GM23338 (cell line): ENCODE data around the gene PCDHGA11. TPM values are rescaled to one million over a fixed set of nuclear protein-coding genes. Genes with fewer than 3 reads are reported as not detected.

Experiments
- ATAC-seq: fragments of 200-7000 bp; cut with Tn5 transposase; 3 replicates; pipeline ENCODE4 v1.9.1; 2020
- DNase-seq: peaks from one replicate; pipeline ENCODE4 v3.0.0-alpha.2; 2015; ENCODE audit warnings: low spot score
- H2AFZ ChIP-seq: fragments of 200-600 bp; sonication (generic); 2 replicates; pipeline ENCODE4 v1.8.0; 2016; ENCODE audit warnings: antibody characterized with exemption, mild to moderate bottlenecking, moderate library complexity
- H3F3A ChIP-seq: fragments of 200-600 bp; sonication (generic); replicated peaks from 2 replicates; pipeline ENCODE4 v1.8.0; 2017; ENCODE audit warnings: antibody characterized with exemption, mixed run types, low read depth
- H3K27ac ChIP-seq: fragments of 200-600 bp; sonication (generic); 2 replicates; pipeline ENCODE4 v1.6.1; 2016; ENCODE audit warnings: low read depth
- H3K27me3 ChIP-seq: fragments of 200-600 bp; sonication (generic); 2 replicates; pipeline ENCODE4 v1.8.0; 2016; ENCODE audit warnings: mild to moderate bottlenecking, mixed run types, moderate library complexity; ENCODE audit not compliant: insufficient read depth
- H3K36me3 ChIP-seq: fragments of 200-600 bp; sonication (generic); 2 replicates; pipeline ENCODE4 v1.8.0; 2016; ENCODE audit warnings: mild to moderate bottlenecking; ENCODE audit not compliant: insufficient read depth
- H3K4me1 ChIP-seq: fragments of 200-600 bp; sonication (generic); 2 replicates; pipeline ENCODE4 v1.8.0; 2016; ENCODE audit warnings: mild to moderate bottlenecking, moderate library complexity; ENCODE audit not compliant: insufficient read depth
- H3K4me2 ChIP-seq: fragments of 200-600 bp; sonication (generic); 2 replicates; pipeline ENCODE4 v1.7.1; 2017; ENCODE audit warnings: mixed run types
- H3K4me3 ChIP-seq: fragments of 200-600 bp; sonication (generic); 2 replicates; pipeline ENCODE4 v1.6.1; 2016; ENCODE audit warnings: mixed run types
- H3K79me2 ChIP-seq: fragments of 200-600 bp; sonication (generic); replicated peaks from 2 replicates; pipeline ENCODE4 v1.8.0; 2017; ENCODE audit warnings: mild to moderate bottlenecking; ENCODE audit not compliant: insufficient read depth
- H3K9me2 ChIP-seq: fragments of 200-600 bp; sonication (generic); 2 replicates; pipeline ENCODE4 v1.8.0; 2017; ENCODE audit not compliant: insufficient read depth
- H4K20me1 ChIP-seq: fragments of 200-600 bp; sonication (generic); replicated peaks from 2 replicates; pipeline ENCODE4 v1.8.0; 2017; ENCODE audit warnings: mild to moderate bottlenecking; ENCODE audit not compliant: insufficient read depth
- H3K27ac Mint-ChIP-seq: 2 replicates; pipeline ENCODE4 v1.8.0; 2020; ENCODE audit warnings: inconsistent platforms, mild to moderate bottlenecking, moderate library complexity, mixed read lengths
- H3K27me3 Mint-ChIP-seq: 3 replicates; pipeline ENCODE4 v1.8.0; 2022; ENCODE audit warnings: low read depth, mild to moderate bottlenecking, moderate library complexity, mixed read lengths, inconsistent platforms; ENCODE audit not compliant: insufficient read depth, poor library complexity
- H3K36me3 Mint-ChIP-seq: 3 replicates; pipeline ENCODE4 v1.8.0; 2021; ENCODE audit warnings: low read depth, mild to moderate bottlenecking, inconsistent platforms, moderate library complexity, mixed read lengths
- H3K4me1 Mint-ChIP-seq: 3 replicates; pipeline ENCODE4 v1.8.0; 2020; ENCODE audit warnings: mild to moderate bottlenecking, inconsistent platforms, mixed read lengths
- H3K4me3 Mint-ChIP-seq: 3 replicates; pipeline ENCODE4 v1.8.0; 2021; ENCODE audit warnings: moderate library complexity, mild to moderate bottlenecking, inconsistent platforms, mixed read lengths
- H3K9me3 Mint-ChIP-seq: 3 replicates; pipeline ENCODE4 v1.8.0; 2020; ENCODE audit warnings: moderate library complexity, mild to moderate bottlenecking, inconsistent platforms, mixed read lengths
- CREB1 ChIP-seq: fragments of 250-450 bp; sonication (Bioruptor Pico); IDR thresholded peaks from 2 replicates; pipeline ENCODE4 v1.5.0; 2020; ENCODE audit warnings: low read depth, mild to moderate bottlenecking, moderate library complexity
- EZH2 ChIP-seq: fragments of 200-600 bp; sonication (generic); IDR thresholded peaks from one replicate; pipeline ENCODE4 v1.8.0; 2017; ENCODE audit warnings: antibody characterized with exemption, mild to moderate bottlenecking, low read depth; ENCODE audit not compliant: unreplicated experiment
- EZH2phosphoT487 ChIP-seq: fragments of 200-600 bp; sonication (generic); IDR thresholded peaks from one replicate; pipeline ENCODE4 v1.8.1; 2018; ENCODE audit warnings: antibody characterized with exemption; ENCODE audit not compliant: unreplicated experiment
- JUNB ChIP-seq: IDR thresholded peaks from one replicate; pipeline ENCODE4 v1.6.1; 2016; ENCODE audit warnings: antibody characterized with exemption; ENCODE audit not compliant: unreplicated experiment
- NANOG ChIP-seq: IDR thresholded peaks from 2 replicates; pipeline ENCODE4 v1.6.1; 2016; ENCODE audit warnings: antibody characterized with exemption, borderline replicate concordance
- POLR2AphosphoS5 ChIP-seq: IDR thresholded peaks from 2 replicates; pipeline ENCODE4 v1.6.1; 2016; ENCODE audit warnings: antibody characterized with exemption, low read depth
- STAT1 ChIP-seq: IDR thresholded peaks from one replicate; pipeline ENCODE4 v1.6.1; 2016; ENCODE audit warnings: antibody characterized with exemption; ENCODE audit not compliant: unreplicated experiment
- ZNF114 ChIP-seq: fragments of 250-450 bp; sonication (Bioruptor Pico); IDR thresholded peaks from 2 replicates; pipeline ENCODE4 v1.5.0; 2020; ENCODE audit warnings: mild to moderate bottlenecking, moderate library complexity
- ZNF331 ChIP-seq: fragments of 250-450 bp; sonication (Bioruptor Pico); IDR thresholded peaks from 2 replicates; pipeline ENCODE4 v1.5.0; 2020; ENCODE audit warnings: low read depth, mild to moderate bottlenecking, moderate library complexity
- polyA plus RNA-seq: library from polyadenylated mRNA; unstranded; fragments of >200 nt; fragmentation: Nextera tagmentation; extraction: Ambion mirVana; gene quantifications from 2 replicates; pipeline ENCODE4 v1.2.1, GENCODE V29; 2016
- total RNA-seq: library from RNA; depleted of rRNA; stranded (reverse); fragments of >200 nt; shearing (Covaris generic); gene quantifications from 2 replicates; pipeline ENCODE4 v1.2.3, GENCODE V29; 2014
- TF ChIP-seq, protein P1 (sequence below), 2 experiments: fragments of 200-600 bp in 1 of 2; sonication (generic) in 1 of 2; conservative IDR thresholded peaks; 2 replicates each; pipeline versions ENCODE4 v1.5.1 to v1.6.1; 2016 to 2017; ENCODE audit warnings: antibody characterized with exemption in 2 of 2, low read depth in 2 of 2, mild to moderate bottlenecking in 2 of 2, moderate library complexity in 1 of 2
- TF ChIP-seq, protein P2 (sequence below): fragments of 250-450 bp; sonication (Bioruptor Pico); IDR thresholded peaks from 2 replicates; pipeline ENCODE4 v1.5.0; 2020; ENCODE audit warnings: mild to moderate bottlenecking, moderate library complexity
- TF ChIP-seq, protein P3 (sequence below): IDR thresholded peaks from one replicate; pipeline ENCODE4 v1.6.1; 2018; ENCODE audit warnings: antibody characterized with exemption; ENCODE audit not compliant: unreplicated experiment
- TF ChIP-seq, protein P4 (sequence below): IDR thresholded peaks from 2 replicates; pipeline ENCODE4 v1.6.1; 2016; ENCODE audit warnings: antibody characterized with exemption

The PCDHGA11 gene
- total and polyA plus RNA-seq, 2 experiments from 2014 or later: 3.0 to 10.7 TPM

DNA sequence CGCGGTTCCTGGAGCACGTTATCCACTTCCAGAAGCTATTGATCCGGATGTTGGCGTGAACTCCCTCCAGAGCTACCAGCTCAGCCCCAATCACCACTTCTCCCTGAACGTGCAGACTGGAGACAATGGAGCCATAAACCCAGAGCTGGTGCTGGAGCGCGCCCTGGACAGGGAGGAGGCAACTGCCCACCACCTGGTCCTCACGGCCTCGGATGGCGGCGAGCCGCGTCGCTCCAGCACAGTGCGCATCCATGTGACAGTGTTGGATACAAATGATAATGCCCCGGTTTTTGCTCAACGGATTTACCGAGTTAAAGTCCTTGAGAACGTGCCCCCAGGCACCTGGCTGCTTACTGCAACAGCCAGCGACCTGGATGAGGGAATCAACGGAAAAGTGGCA lies 17.5 kb upstream of the PCDHGA11 start:
- no peaks in the 10 kb centered on the region for H3F3A ChIP-seq
- Mint-ChIP-seq H3K36me3 (peaks cover 46% of the 10 kb centered on the region), H3K9me3 (peaks cover 53% of the 10 kb centered on the region), H3K4me3 (no peak overlapping the region), H3K4me1 (peaks cover 2% of the 10 kb centered on the region), H3K27ac (no peak overlapping the region), H3K27me3 (peaks cover 9% of the 10 kb centered on the region)
- peaks cover under 1% of the 10 kb centered on the region; the same call in 1 of the 2 replicates for H3K79me2 ChIP-seq
- no peaks in the 10 kb centered on the region for H3K27me3 ChIP-seq
- H3K27ac ChIP-seq: no peak overlapping the region
- H3K9me2 ChIP-seq: no peaks in the 10 kb centered on the region
- no peak overlapping the region for H3K4me3 ChIP-seq
- no peaks in the 10 kb centered on the region for H4K20me1 ChIP-seq
- 0 out of 2 replicates have a peak, but pooled peaks cover 11% of the 10 kb centered on the region for H3K36me3 ChIP-seq
- TF ChIP-seq NANOG (no peak), POLR2AphosphoS5 (no peak), ZNF331 (CRISPR knock-in tag) (no peak), ZNF114 (CRISPR knock-in tag) (no peak), EZH2phosphoT487 (no peak), JUNB (no peak), EZH2 (no peak), CREB1 (CRISPR knock-in tag) (no peak), STAT1 (no peak)
- TF ChIP-seq, protein P1, sequence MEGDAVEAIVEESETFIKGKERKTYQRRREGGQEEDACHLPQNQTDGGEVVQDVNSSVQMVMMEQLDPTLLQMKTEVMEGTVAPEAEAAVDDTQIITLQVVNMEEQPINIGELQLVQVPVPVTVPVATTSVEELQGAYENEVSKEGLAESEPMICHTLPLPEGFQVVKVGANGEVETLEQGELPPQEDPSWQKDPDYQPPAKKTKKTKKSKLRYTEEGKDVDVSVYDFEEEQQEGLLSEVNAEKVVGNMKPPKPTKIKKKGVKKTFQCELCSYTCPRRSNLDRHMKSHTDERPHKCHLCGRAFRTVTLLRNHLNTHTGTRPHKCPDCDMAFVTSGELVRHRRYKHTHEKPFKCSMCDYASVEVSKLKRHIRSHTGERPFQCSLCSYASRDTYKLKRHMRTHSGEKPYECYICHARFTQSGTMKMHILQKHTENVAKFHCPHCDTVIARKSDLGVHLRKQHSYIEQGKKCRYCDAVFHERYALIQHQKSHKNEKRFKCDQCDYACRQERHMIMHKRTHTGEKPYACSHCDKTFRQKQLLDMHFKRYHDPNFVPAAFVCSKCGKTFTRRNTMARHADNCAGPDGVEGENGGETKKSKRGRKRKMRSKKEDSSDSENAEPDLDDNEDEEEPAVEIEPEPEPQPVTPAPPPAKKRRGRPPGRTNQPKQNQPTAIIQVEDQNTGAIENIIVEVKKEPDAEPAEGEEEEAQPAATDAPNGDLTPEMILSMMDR (conservative IDR thresholded peaks at IDR 0.05; ENCODE audit: low read depth in 2 of 2): no peak
- TF ChIP-seq, protein P2, sequence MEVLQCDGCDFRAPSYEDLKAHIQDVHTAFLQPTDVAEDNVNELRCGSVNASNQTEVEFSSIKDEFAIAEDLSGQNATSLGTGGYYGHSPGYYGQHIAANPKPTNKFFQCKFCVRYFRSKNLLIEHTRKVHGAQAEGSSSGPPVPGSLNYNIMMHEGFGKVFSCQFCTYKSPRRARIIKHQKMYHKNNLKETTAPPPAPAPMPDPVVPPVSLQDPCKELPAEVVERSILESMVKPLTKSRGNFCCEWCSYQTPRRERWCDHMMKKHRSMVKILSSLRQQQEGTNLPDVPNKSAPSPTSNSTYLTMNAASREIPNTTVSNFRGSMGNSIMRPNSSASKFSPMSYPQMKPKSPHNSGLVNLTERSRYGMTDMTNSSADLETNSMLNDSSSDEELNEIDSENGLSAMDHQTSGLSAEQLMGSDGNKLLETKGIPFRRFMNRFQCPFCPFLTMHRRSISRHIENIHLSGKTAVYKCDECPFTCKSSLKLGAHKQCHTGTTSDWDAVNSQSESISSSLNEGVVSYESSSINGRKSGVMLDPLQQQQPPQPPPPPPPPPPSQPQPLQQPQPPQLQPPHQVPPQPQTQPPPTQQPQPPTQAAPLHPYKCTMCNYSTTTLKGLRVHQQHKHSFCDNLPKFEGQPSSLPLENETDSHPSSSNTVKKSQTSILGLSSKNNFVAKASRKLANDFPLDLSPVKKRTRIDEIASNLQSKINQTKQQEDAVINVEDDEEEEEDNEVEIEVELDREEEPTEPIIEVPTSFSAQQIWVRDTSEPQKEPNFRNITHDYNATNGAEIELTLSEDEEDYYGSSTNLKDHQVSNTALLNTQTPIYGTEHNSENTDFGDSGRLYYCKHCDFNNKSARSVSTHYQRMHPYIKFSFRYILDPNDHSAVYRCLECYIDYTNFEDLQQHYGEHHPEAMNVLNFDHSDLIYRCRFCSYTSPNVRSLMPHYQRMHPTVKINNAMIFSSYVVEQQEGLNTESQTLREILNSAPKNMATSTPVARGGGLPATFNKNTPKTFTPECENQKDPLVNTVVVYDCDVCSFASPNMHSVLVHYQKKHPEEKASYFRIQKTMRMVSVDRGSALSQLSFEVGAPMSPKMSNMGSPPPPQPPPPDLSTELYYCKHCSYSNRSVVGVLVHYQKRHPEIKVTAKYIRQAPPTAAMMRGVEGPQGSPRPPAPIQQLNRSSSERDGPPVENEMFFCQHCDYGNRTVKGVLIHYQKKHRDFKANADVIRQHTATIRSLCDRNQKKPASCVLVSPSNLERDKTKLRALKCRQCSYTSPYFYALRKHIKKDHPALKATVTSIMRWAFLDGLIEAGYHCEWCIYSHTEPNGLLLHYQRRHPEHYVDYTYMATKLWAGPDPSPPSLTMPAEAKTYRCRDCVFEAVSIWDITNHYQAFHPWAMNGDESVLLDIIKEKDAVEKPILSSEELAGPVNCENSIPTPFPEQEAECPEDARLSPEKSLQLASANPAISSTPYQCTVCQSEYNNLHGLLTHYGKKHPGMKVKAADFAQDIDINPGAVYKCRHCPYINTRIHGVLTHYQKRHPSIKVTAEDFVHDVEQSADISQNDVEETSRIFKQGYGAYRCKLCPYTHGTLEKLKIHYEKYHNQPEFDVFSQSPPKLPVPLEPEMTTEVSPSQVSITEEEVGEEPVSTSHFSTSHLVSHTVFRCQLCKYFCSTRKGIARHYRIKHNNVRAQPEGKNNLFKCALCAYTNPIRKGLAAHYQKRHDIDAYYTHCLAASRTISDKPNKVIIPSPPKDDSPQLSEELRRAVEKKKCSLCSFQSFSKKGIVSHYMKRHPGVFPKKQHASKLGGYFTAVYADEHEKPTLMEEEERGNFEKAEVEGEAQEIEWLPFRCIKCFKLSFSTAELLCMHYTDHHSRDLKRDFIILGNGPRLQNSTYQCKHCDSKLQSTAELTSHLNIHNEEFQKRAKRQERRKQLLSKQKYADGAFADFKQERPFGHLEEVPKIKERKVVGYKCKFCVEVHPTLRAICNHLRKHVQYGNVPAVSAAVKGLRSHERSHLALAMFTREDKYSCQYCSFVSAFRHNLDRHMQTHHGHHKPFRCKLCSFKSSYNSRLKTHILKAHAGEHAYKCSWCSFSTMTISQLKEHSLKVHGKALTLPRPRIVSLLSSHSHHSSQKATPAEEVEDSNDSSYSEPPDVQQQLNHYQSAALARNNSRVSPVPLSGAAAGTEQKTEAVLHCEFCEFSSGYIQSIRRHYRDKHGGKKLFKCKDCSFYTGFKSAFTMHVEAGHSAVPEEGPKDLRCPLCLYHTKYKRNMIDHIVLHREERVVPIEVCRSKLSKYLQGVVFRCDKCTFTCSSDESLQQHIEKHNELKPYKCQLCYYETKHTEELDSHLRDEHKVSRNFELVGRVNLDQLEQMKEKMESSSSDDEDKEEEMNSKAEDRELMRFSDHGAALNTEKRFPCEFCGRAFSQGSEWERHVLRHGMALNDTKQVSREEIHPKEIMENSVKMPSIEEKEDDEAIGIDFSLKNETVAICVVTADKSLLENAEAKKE (CRISPR knock-in tag): no peak
- TF ChIP-seq, protein P3, sequence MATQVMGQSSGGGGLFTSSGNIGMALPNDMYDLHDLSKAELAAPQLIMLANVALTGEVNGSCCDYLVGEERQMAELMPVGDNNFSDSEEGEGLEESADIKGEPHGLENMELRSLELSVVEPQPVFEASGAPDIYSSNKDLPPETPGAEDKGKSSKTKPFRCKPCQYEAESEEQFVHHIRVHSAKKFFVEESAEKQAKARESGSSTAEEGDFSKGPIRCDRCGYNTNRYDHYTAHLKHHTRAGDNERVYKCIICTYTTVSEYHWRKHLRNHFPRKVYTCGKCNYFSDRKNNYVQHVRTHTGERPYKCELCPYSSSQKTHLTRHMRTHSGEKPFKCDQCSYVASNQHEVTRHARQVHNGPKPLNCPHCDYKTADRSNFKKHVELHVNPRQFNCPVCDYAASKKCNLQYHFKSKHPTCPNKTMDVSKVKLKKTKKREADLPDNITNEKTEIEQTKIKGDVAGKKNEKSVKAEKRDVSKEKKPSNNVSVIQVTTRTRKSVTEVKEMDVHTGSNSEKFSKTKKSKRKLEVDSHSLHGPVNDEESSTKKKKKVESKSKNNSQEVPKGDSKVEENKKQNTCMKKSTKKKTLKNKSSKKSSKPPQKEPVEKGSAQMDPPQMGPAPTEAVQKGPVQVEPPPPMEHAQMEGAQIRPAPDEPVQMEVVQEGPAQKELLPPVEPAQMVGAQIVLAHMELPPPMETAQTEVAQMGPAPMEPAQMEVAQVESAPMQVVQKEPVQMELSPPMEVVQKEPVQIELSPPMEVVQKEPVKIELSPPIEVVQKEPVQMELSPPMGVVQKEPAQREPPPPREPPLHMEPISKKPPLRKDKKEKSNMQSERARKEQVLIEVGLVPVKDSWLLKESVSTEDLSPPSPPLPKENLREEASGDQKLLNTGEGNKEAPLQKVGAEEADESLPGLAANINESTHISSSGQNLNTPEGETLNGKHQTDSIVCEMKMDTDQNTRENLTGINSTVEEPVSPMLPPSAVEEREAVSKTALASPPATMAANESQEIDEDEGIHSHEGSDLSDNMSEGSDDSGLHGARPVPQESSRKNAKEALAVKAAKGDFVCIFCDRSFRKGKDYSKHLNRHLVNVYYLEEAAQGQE: no peak
- TF ChIP-seq, protein P4, sequence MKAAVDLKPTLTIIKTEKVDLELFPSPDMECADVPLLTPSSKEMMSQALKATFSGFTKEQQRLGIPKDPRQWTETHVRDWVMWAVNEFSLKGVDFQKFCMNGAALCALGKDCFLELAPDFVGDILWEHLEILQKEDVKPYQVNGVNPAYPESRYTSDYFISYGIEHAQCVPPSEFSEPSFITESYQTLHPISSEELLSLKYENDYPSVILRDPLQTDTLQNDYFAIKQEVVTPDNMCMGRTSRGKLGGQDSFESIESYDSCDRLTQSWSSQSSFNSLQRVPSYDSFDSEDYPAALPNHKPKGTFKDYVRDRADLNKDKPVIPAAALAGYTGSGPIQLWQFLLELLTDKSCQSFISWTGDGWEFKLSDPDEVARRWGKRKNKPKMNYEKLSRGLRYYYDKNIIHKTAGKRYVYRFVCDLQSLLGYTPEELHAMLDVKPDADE: no peak
- H3K4me1 ChIP-seq: peaks cover 1% of the 10 kb centered on the region
- no peak for ATAC-seq
- H2AFZ ChIP-seq: no peak overlapping the region
- no peak for DNase-seq
- no peak overlapping the region for H3K4me2 ChIP-seq
